Measurements from ENCODE around the gene DYNC1LI1. TPM values are rescaled to one million over a fixed set of nuclear protein-coding genes. Genes with fewer than 3 reads are reported as not detected.
"Not testable (repeated sequence)": the region's sequence is repeated elsewhere in the genome, so short reads cannot be mapped to it uniquely, and the experiment has no call there.

The DYNC1LI1 gene
- total RNA-seq, 1 experiment from 2014 or later: 36.9 TPM

- H3K4me3 ChIP-seq (ENCODE audit: low read length); DNase-seq; H3K27ac ChIP-seq (ENCODE audit: low read length); H3K79me2 ChIP-seq (ENCODE audit: low read length); H3K9me3 ChIP-seq (ENCODE audit: low read length); H3K36me3 ChIP-seq (ENCODE audit: insufficient read depth, low read length); H2AFZ ChIP-seq (ENCODE audit: low read length); H4K20me1 ChIP-seq (ENCODE audit: insufficient read depth, low read depth, low read length); H3K9ac ChIP-seq (ENCODE audit: low read length); H3K9me2 ChIP-seq (replicated peaks; ENCODE audit: insufficient read depth, low read length); H3K27me3 ChIP-seq (ENCODE audit: low read length); H3K4me2 ChIP-seq (ENCODE audit: low read depth, low read length, poor library complexity, severe bottlenecking): not testable (repeated sequence)
- H3K4me1 ChIP-seq (ENCODE audit: low read length): peaks cover 11% of the 10 kb centered on the region
Measured at GRCh38 chr3:32518921-32519320, 51.7 kb downstream of the DYNC1LI1 start.

GRCh38 chr3:32516751-32517150 is 53.9 kb downstream of the DYNC1LI1 start:
- H4K20me1 ChIP-seq (ENCODE audit: insufficient read depth, low read depth, low read length); H3K79me2 ChIP-seq (ENCODE audit: low read length); H3K9me2 ChIP-seq (replicated peaks; ENCODE audit: insufficient read depth, low read length); DNase-seq; H3K27me3 ChIP-seq (ENCODE audit: low read length); H3K9me3 ChIP-seq (ENCODE audit: low read length); H3K36me3 ChIP-seq (ENCODE audit: insufficient read depth, low read length): not testable (repeated sequence)
- peak overlapping the region; percentile 79 for H3K4me2 ChIP-seq (ENCODE audit: low read depth, low read length, poor library complexity, severe bottlenecking)
- H3K27ac ChIP-seq (ENCODE audit: low read length): peak overlapping the region; percentile 68
- peaks cover 11% of the 10 kb centered on the region for H3K4me1 ChIP-seq (ENCODE audit: low read length)
- H3K9ac ChIP-seq (ENCODE audit: low read length): peak overlapping the region; percentile 57
- H2AFZ ChIP-seq (ENCODE audit: low read length): peak overlapping the region; percentile 79
- H3K4me3 ChIP-seq (ENCODE audit: low read length): peak overlapping the region; percentile 51

GRCh38 chr3:32511005-32511404 is 59.7 kb downstream of the DYNC1LI1 start:
- H3K4me3 ChIP-seq (ENCODE audit: low read length): no peak overlapping the region
- H3K36me3 ChIP-seq (ENCODE audit: insufficient read depth, low read length): no peaks in the 10 kb centered on the region
- H3K79me2 ChIP-seq (ENCODE audit: low read length): no peaks in the 10 kb centered on the region
- DNase-seq: no peak
- no peak overlapping the region for H3K4me2 ChIP-seq (ENCODE audit: low read depth, low read length, poor library complexity, severe bottlenecking)
- H3K9ac ChIP-seq (ENCODE audit: low read length): no peak overlapping the region
- no peak overlapping the region for H3K27ac ChIP-seq (ENCODE audit: low read length)
- H3K27me3 ChIP-seq (ENCODE audit: low read length): no peaks in the 10 kb centered on the region
- H3K9me2 ChIP-seq (replicated peaks; ENCODE audit: insufficient read depth, low read length): no peaks in the 10 kb centered on the region
- H3K4me1 ChIP-seq (ENCODE audit: low read length): peaks cover 10% of the 10 kb centered on the region
- H4K20me1 ChIP-seq (ENCODE audit: insufficient read depth, low read depth, low read length): no peaks in the 10 kb centered on the region
- H2AFZ ChIP-seq (ENCODE audit: low read length): no peak overlapping the region
- H3K9me3 ChIP-seq (ENCODE audit: low read length): no peaks in the 10 kb centered on the region

- Histone ChIP-seq H2AFZ (ENCODE audit: low read length) (no peak overlapping the region), H3K36me3 (ENCODE audit: insufficient read depth, low read length) (no peaks in the 10 kb centered on the region), H3K9me3 (ENCODE audit: low read length) (no peaks in the 10 kb centered on the region), H3K4me1 (ENCODE audit: low read length) (peaks cover 14% of the 10 kb centered on the region), H3K79me2 (ENCODE audit: low read length) (no peaks in the 10 kb centered on the region), H3K4me3 (ENCODE audit: low read length) (no peak overlapping the region), H3K9ac (ENCODE audit: low read length) (no peak overlapping the region), H3K9me2 (replicated peaks; ENCODE audit: insufficient read depth, low read length) (no peaks in the 10 kb centered on the region), H4K20me1 (ENCODE audit: insufficient read depth, low read depth, low read length) (no peaks in the 10 kb centered on the region), H3K4me2 (ENCODE audit: low read depth, low read length, poor library complexity, severe bottlenecking) (no peak overlapping the region), H3K27me3 (ENCODE audit: low read length) (no peaks in the 10 kb centered on the region), H3K27ac (ENCODE audit: low read length) (no peak overlapping the region)
- peak; percentile 85 for DNase-seq
Measured at GRCh38 chr3:32510075-32510724, 60.5 kb downstream of the DYNC1LI1 start.

- no peak for DNase-seq
- peaks cover 17% of the 10 kb centered on the region for H3K4me1 ChIP-seq (ENCODE audit: low read length)
- no peak overlapping the region for H3K27ac ChIP-seq (ENCODE audit: low read length)
- no peak overlapping the region for H2AFZ ChIP-seq (ENCODE audit: low read length)
- no peak overlapping the region for H3K9ac ChIP-seq (ENCODE audit: low read length)
- no peak overlapping the region for H3K4me3 ChIP-seq (ENCODE audit: low read length)
- H3K36me3 ChIP-seq (ENCODE audit: insufficient read depth, low read length): no peaks in the 10 kb centered on the region
- no peaks in the 10 kb centered on the region for H3K9me3 ChIP-seq (ENCODE audit: low read length)
- no peaks in the 10 kb centered on the region for H3K9me2 ChIP-seq (replicated peaks; ENCODE audit: insufficient read depth, low read length)
- no peak overlapping the region for H3K4me2 ChIP-seq (ENCODE audit: low read depth, low read length, poor library complexity, severe bottlenecking)
- no peaks in the 10 kb centered on the region for H4K20me1 ChIP-seq (ENCODE audit: insufficient read depth, low read depth, low read length)
- no peaks in the 10 kb centered on the region for H3K79me2 ChIP-seq (ENCODE audit: low read length)
- H3K27me3 ChIP-seq (ENCODE audit: low read length): no peaks in the 10 kb centered on the region
Measured at GRCh38 chr3:32508711-32509110, 61.9 kb downstream of the DYNC1LI1 start.

GRCh38 chr3:32506466-32506865 is 64.2 kb downstream of the DYNC1LI1 start:
- H2AFZ ChIP-seq (ENCODE audit: low read length): no peak overlapping the region
- H3K9me3 ChIP-seq (ENCODE audit: low read length): no peaks in the 10 kb centered on the region
- no peaks in the 10 kb centered on the region for H4K20me1 ChIP-seq (ENCODE audit: insufficient read depth, low read depth, low read length)
- no peak overlapping the region for H3K9ac ChIP-seq (ENCODE audit: low read length)
- H3K9me2 ChIP-seq (replicated peaks; ENCODE audit: insufficient read depth, low read length): no peaks in the 10 kb centered on the region
- no peak for DNase-seq
- no peaks in the 10 kb centered on the region for H3K27me3 ChIP-seq (ENCODE audit: low read length)
- peaks cover 11% of the 10 kb centered on the region for H3K79me2 ChIP-seq (ENCODE audit: low read length)
- H3K36me3 ChIP-seq (ENCODE audit: insufficient read depth, low read length): no peaks in the 10 kb centered on the region
- H3K4me2 ChIP-seq (ENCODE audit: low read depth, low read length, poor library complexity, severe bottlenecking): no peak overlapping the region
- no peak overlapping the region for H3K4me3 ChIP-seq (ENCODE audit: low read length)
- H3K27ac ChIP-seq (ENCODE audit: low read length): no peak overlapping the region
- peaks cover 23% of the 10 kb centered on the region for H3K4me1 ChIP-seq (ENCODE audit: low read length)

- Histone ChIP-seq H3K27ac (ENCODE audit: low read length) (no peak overlapping the region), H3K9ac (ENCODE audit: low read length) (peak overlapping the region; percentile 94), H3K4me2 (ENCODE audit: low read depth, low read length, poor library complexity, severe bottlenecking) (peak overlapping the region; percentile 96), H3K36me3 (ENCODE audit: insufficient read depth, low read length) (0 out of 2 replicates have a peak, but pooled peaks cover under 1% of the 10 kb centered on the region), H3K9me3 (ENCODE audit: low read length) (no peaks in the 10 kb centered on the region), H3K79me2 (ENCODE audit: low read length) (peaks cover 46% of the 10 kb centered on the region), H4K20me1 (ENCODE audit: insufficient read depth, low read depth, low read length) (no peaks in the 10 kb centered on the region), H3K4me1 (ENCODE audit: low read length) (peaks cover 52% of the 10 kb centered on the region), H2AFZ (ENCODE audit: low read length) (0 out of 2 replicates have a peak overlapping the region, but pooled peaks have one; percentile 88), H3K9me2 (replicated peaks; ENCODE audit: insufficient read depth, low read length) (no peaks in the 10 kb centered on the region), H3K4me3 (ENCODE audit: low read length) (peak overlapping the region; percentile 87), H3K27me3 (ENCODE audit: low read length) (no peaks in the 10 kb centered on the region)
- DNase-seq: no peak
Measured at GRCh38 chr3:32502946-32503286, 67.7 kb downstream of the DYNC1LI1 start.

- peak; percentile 91 for DNase-seq
- Histone ChIP-seq H3K4me3 (ENCODE audit: low read length) (peak within 1 kb of the TSS; percentile 87), H3K4me2 (ENCODE audit: low read depth, low read length, poor library complexity, severe bottlenecking) (peak within 1 kb of the TSS; percentile 96), H4K20me1 (ENCODE audit: insufficient read depth, low read depth, low read length) (no peaks in the 10 kb centered on the region), H3K79me2 (ENCODE audit: low read length) (peaks cover 52% of the 10 kb centered on the region), H3K9me3 (ENCODE audit: low read length) (no peaks in the 10 kb centered on the region), H3K36me3 (ENCODE audit: insufficient read depth, low read length) (0 out of 2 replicates have a peak, but pooled peaks cover 3% of the 10 kb centered on the region), H3K27ac (ENCODE audit: low read length) (peak within 1 kb of the TSS; percentile 76), H3K27me3 (ENCODE audit: low read length) (no peaks in the 10 kb centered on the region), H3K4me1 (ENCODE audit: low read length) (peaks cover 54% of the 10 kb centered on the region), H3K9ac (ENCODE audit: low read length) (peak within 1 kb of the TSS; percentile 94), H2AFZ (ENCODE audit: low read length) (0 out of 2 replicates have a peak within 1 kb of the TSS, but pooled peaks have one; percentile 88), H3K9me2 (replicated peaks; ENCODE audit: insufficient read depth, low read length) (no peaks in the 10 kb centered on the region)
Measured at GRCh38 chr3:32502118-32502945, 68.3 kb downstream of the DYNC1LI1 start, which contains the start of gene CMTM6. Gene CMTM6 (minus strand): TSS chr3:32502852. CDS start chr3:32502745, 107 bp downstream.
